Stimulated activated naive CD8-positive, alpha-beta T cell treated with anti-CD3 and anti-CD28 coated beads, Interleukin-15, Interleukin-2, amounts not matched to agents 100 U/mL and 50 U/mL, for 24 hours (primary cell): Measurements from ENCODE around the gene GRIK5.

Experiments used
- ATAC-seq: fragments of 150-1000 bp; cut with Tn5 transposase; one replicate; pipeline ENCODE4 v1.10.0; 2021
- DNase-seq: peaks from one replicate; pipeline ENCODE4 v3.0.0; 2021

Gene GRIK5

DNA sequence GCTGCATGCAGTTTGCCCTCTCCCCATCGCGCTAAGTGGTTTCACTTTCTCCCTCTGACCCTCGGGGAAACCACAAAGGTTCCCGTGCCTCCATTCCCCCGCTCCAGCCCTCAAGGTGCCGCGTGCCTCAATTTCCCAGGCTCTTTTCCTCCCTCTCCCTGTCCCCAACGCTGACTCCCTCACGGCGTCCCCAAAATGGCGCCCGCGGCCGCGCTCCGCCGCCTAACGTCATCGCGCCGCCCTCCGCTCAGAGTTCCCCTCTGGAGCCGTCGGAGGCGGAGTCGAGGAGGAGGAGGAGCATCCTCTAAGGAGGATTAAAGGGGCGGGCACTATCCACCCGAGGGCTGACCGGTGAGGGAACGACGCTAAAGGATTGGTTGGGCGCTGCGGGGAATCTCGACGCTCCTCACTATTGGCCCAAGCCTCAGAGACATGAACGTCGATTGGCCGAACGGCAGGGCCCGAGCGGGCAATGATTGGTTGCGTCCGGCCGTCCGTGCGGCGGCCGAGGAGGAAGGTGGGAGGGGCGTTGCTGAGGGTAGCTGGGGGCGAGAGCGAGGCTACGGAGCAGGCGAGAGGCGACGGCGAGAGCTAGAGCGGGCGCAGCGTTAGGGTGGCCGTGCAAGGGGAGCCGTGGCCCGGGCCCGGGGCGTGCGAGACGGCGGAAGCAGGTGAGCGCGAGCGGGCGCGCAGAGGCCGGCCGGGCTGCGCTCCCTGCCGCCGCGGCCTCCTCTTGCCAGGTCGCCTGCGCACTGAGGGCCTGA is 5.8 kb upstream of the GRIK5 start, which contains the start of gene ZNF574:
ZNF574 (plus strand) TSS at position 551 of the 764 bp plus-strand sequence. CDS start 2,441 bp downstream, outside the sequence.
- DNase-seq (peak; percentile 98), ATAC-seq (peak; percentile 98)

DNA sequence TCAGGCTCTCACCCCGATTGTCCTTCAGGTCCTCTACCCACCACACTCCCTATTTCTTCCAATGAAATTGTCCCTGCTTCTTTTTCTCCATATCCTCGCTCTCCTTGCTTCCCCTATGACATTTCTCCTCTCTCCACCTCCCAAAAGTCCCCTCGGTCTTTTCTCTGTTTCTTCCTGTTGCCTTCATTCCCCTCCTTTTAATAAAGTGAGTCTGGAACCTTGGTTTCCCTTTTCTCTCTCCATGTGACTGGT is 5.3 kb upstream of the GRIK5 start:
- ATAC-seq (no peak), DNase-seq (no peak)

GRCh38 chr19:42074513-42075363 is 4.7 kb upstream of the GRIK5 start:
- peak; percentile 39 for DNase-seq
- no peak for ATAC-seq

- no peak for DNase-seq
- no peak for ATAC-seq
Observed at GRCh38 chr19:42071247-42071646, 1.2 kb upstream of the GRIK5 start.

- ATAC-seq, result no peak
Observed at GRCh38 chr19:42068756-42069571, 1.0 kb downstream of the GRIK5 start.

DNA sequence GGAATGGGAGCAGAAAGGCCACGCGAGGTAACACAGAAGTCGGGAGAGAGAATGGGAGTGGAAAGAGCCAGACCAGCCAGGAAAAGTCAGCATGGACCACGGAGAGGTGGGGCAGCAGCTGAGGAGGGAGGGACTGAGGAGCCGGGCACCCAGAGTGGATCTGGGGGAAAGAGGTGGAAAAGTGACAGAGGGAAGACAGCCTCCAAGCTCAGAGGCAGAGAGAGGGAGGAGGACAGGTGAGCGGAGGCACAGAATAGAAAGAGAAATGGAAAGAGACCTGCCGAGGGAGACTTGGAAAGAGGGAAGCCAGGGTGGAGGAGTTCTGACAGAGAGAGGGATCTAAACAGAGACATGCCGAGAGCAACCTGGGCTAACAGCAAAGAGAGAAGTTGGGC is 1.6 kb downstream of the GRIK5 start:
- DNase-seq (no peak), ATAC-seq (no peak)

More at GRCh38 chr19:42068756-42069571, 1.0 kb downstream of the GRIK5 start:
- no peak for DNase-seq

DNA sequence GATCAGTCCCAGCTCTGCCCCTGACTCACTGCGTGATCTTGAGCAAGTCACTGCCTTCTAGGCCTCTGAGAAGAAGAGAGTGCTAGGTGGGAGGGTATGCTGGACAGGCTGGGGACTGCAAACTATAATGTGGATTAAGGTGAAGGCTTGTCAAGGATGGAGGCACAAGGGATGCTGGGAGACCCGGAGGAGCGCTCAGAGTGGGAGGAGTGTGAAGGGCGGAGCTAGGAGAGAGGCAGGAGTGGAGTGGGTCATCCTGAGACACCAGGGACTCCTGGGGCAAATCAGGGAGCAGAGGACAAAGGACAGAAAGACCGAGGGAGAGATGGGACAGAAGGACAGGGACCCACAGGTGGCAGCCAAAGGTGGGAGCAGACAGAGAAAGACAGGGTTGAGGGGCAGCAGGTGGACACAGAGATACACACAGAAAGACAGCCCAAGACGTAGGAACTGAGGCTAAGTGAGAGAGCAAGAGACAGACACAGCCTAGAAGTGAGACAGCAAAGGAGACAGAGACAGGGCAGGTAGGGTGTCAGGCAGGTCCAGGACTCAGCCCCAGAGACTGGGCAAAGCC is 2.6 kb downstream of the GRIK5 start:
- DNase-seq (no peak), ATAC-seq (no peak)

DNA sequence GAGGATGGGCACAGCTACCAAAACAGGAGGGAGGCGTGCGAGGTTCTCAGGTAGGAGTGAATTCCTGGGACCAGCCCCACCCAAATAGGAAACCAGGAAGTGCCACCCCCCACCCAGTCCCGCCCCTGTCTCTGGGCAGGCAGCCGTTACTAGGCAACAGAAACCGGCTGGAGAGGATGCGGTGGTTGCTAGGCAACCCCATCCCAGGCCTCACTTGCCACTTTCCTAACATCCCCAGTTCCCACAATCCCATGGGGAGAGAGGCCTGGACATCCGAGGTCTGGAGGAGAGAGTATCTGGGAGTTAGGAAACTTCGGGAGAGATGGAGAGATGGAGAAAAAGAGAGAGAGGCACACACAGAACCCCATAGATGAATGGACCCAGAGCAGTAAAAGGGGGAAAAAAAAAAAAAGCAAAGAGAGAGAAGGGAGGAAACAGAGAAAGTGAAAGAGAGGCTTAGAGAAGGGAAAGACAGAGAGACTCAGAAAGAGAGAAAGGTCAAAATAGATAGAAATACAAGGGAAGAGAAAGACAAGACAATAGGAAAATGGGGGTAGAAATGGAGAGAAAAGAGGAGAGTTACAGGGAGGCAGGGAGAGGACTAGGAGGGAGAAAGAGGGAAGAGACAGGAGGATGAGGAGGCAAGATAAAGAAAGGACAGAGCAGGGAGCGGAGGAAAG is 3.8 kb downstream of the GRIK5 start:
- no peak for DNase-seq
- ATAC-seq, result no peak

DNA sequence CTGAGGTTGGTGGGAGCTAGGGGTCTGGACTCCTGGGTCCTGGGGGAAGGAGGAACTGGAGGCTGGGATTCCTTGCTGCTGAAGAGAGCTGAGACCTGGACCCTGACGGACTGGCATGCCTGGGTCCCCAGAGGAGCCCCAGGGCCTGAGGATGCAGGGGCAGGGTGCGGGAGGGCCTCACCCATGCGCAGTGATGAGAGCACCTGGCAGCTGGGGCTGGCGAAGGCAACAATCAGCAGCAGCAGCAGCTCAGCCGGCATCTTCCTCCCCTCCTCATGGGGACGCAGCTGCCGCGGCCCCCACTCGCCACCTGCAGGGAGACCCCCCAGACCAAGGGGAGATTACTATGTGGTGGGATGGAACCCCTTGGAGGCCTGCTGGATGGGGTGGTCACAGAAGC is 4.5 kb downstream of the GRIK5 start:
- no peak for ATAC-seq
- no peak for DNase-seq

GRCh38 chr19:42065051-42065450 is 5.0 kb downstream of the GRIK5 start:
- DNase-seq (no peak), ATAC-seq (no peak)

DNA sequence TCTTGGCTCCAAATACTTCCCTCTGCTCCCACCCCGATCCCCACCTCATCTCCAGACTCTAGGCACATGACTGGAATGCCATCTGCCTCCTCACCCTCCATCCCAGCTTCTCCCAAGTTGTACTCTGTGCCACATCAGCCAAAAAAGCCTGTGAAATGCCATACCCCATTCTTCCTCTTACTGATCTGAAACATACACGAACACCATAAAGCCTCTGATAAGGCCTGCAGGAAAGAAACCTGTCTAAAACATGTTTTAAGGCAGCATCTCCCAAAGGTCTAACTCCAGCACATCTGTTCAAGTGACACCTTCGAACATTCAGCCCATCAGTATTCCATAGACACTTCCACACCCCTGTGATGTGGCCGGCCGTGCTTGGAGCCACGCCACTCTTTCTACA is 5.6 kb downstream of the GRIK5 start:
- ATAC-seq (no peak), DNase-seq (no peak)

DNA sequence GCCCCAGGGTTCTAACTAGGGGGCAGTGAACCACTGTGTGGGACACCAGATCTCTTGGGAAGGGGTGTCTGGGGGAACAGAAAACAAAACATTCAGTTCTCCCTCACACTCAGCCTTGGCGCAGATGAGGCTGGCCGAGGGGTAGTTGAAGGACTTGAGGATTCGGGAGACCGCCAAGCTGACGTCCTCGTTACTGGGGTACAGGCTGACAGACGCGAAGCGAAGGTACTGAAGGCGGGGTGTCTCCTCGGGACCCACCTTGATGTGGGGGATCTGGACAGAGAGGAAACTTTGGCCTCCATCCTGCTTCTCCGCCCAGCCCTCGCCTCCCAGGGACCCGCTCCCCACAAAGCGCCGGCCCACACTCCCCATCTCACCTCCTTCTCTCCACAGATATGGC is 7.6 kb downstream of the GRIK5 start:
- DNase-seq, result no peak
- no peak for ATAC-seq

- DNase-seq (no peak), ATAC-seq (no peak)
Observed at GRCh38 chr19:42060117-42060516, 9.9 kb downstream of the GRIK5 start.

- ATAC-seq (no peak), DNase-seq (no peak)
Observed at GRCh38 chr19:42059196-42059595, 10.8 kb downstream of the GRIK5 start.

GRCh38 chr19:42057846-42058245 is 12.2 kb downstream of the GRIK5 start:
- ATAC-seq (no peak), DNase-seq (no peak)

DNA sequence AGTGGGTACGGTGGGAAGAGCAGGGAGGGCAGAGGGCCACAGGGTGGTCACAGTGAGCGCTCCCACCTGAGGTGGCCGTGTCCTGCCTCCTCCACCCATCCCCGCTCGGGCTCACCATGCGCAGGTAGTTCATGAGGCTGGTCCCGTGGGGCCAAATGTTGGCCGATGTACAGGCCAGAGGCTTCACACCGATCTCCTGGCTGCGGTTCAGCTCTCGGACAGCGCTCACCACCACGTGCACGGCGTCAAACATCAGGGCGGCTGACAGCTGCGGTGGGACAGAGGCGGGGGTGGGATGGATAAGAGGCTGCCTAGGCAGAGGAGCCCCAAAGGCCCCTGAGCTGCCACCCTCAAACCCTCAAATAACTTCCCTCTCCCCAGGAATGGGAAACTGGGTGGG is 15.8 kb downstream of the GRIK5 start:
- ATAC-seq (no peak), DNase-seq (no peak)

GRCh38 chr19:42053037-42053935 is 16.7 kb downstream of the GRIK5 start:
- no peak for ATAC-seq
- no peak for DNase-seq

- ATAC-seq, result no peak
- DNase-seq, result no peak
Observed at GRCh38 chr19:42052241-42052863, 17.7 kb downstream of the GRIK5 start.

- ATAC-seq (peak; percentile 93), DNase-seq (peak; percentile 32)
Observed at GRCh38 chr19:42051166-42052115, 18.6 kb downstream of the GRIK5 start.
